Globus pallidus (tissue), 1 donor: ENCODE data around the gene PSORS1C2.

Experiments
- DNase-seq: peaks from one replicate; pipeline ENCODE4 v3.0.0-alpha.2; 2015; ENCODE audit warnings: low spot score

PSORS1C2 gene

GRCh38 chr6:31140643-31141042, 1.8 kb upstream of the PSORS1C2 start:
- DNase-seq: no peak

GRCh38 chr6:31139599-31139998, 733 bp upstream of the PSORS1C2 start:
- no peak for DNase-seq

DNA sequence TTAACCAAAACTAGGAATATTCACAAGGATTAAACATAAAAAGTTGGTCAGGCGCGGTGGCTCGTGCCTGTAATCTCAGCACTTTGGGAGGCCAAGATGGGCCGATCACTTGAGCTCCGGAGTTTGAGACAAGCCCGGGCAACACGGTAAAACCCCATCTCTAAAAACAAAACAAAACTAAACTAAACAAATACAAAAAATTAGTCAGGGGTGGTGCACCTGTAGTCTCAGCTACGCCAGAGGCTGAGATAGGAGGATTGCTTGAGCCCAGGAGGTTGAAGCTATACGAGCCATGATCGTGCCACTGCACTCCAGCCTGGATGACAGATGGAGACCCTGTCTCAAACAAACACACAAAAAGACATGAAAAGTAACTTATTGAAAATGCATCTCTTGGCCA, 3.2 kb downstream of the PSORS1C2 start:
- DNase-seq: no peak

- DNase-seq: no peak
These were observed 6.1 kb downstream of the PSORS1C2 start for GRCh38 chr6:31132806-31133205.

- no peak for DNase-seq
These were observed 7.3 kb downstream of the PSORS1C2 start for GRCh38 chr6:31131595-31131994.

- DNase-seq: no peak
These were observed 8.1 kb downstream of the PSORS1C2 start for GRCh38 chr6:31130751-31131150.

DNA sequence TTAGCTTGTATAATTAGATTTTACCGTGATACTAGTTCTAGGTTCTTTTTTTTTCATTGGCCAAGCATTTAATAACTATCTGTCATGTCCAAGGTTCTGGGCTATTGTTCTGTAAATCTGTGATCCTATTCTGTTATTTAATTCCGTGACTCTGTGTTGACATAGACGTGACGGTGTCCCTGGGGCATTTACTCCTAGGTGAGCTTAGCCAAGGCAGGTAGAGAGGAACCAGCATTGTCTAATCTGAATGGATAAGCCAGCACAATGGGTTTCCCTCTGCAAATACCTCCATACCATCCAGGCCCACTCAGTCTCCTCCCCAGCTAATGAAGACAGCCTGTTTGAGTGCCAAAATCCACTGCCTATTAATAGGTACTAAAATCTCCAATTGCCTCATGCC, 9.7 kb downstream of the PSORS1C2 start:
- DNase-seq: no peak

GRCh38 chr6:31128093-31128676, 10.7 kb downstream of the PSORS1C2 start:
- no peak for DNase-seq

DNA sequence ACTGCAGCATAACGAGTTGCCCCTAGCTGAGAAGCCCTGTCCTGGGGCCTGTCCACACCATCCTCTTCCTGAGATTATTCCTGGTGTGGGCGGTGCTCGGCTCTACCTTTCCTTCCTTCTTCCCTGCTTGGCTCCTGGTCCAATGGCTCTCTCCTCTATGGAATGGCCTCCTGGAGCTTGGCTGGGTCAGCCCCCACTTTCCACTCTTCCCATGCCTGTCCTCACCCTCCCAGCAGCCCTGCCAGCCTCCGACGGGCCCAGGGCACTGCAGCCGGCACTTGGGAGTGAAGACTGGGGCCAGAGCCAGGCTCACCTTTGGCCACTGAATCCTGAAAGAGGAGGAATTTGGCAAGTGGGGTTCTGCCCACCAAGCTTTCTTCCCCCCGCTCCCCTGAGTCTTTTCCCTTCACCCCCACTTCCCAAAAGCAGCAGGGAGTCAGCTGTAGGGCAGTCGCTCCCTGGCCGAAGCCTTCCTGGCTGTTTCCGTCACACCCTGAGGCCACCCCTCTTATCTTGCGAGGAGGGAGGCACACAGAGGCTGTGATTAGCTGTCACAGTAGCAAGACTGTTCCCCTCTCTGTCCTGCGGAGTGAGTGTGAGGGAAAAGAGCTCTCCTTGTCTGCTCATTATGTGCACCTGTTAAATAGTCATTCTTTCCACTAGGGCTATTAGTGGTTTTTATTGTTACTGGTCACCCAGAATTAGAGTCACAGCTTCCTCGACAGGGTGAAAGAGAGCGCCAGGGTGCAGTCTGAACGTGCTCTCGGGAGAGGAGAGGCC, 12.3 kb downstream of the PSORS1C2 start:
- no peak for DNase-seq

GRCh38 chr6:31125586-31126363, 13.1 kb downstream of the PSORS1C2 start:
- no peak for DNase-seq

GRCh38 chr6:31125162-31125561, 13.7 kb downstream of the PSORS1C2 start:
- no peak for DNase-seq

DNA sequence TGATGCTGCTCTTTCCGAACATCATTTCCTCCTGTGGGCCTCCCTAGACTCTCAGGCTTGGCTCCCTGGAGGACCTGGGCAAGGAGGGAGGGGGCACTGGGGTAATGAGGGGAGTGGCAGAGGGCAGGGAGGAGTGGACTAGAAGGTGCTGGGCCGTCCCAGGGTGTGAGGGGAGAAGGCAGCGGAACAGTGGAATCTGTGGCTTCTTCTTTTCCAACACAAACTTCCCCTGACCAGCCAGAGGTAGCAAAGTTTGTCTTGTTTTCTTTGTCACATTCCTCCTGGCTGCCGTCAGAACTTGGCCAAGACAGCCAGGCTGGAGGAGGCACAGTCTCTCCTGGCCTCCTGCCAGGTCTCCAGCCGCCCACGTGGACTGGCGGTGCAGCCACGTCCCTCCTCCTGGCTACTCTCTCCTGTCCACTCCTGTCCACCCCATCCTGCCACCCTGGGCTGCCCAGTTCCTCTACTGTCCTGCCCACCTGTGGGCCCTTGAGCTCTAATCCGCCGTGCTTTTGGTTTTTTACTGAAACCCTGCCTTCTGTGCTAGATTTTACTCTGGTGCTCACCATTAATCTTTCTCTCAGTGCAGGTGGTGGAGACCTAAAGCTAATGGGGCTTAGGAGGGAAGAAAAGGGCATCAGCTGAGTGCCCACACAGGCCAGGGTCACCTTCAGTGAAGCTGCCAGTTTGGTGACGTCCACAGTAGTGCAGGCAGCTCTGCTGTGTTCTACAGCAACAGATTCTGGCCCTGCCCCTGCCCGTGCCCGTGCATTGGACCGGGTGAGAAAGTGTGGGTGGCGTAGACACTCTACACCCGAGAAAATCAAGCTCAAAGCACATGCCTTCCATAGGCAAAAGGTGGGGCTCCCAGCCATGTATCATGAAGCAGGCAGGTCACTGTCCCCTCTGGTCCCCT, 15.8 kb downstream of the PSORS1C2 start:
- no peak for DNase-seq

GRCh38 chr6:31121131-31121790, 17.6 kb downstream of the PSORS1C2 start:
- no peak for DNase-seq

DNA sequence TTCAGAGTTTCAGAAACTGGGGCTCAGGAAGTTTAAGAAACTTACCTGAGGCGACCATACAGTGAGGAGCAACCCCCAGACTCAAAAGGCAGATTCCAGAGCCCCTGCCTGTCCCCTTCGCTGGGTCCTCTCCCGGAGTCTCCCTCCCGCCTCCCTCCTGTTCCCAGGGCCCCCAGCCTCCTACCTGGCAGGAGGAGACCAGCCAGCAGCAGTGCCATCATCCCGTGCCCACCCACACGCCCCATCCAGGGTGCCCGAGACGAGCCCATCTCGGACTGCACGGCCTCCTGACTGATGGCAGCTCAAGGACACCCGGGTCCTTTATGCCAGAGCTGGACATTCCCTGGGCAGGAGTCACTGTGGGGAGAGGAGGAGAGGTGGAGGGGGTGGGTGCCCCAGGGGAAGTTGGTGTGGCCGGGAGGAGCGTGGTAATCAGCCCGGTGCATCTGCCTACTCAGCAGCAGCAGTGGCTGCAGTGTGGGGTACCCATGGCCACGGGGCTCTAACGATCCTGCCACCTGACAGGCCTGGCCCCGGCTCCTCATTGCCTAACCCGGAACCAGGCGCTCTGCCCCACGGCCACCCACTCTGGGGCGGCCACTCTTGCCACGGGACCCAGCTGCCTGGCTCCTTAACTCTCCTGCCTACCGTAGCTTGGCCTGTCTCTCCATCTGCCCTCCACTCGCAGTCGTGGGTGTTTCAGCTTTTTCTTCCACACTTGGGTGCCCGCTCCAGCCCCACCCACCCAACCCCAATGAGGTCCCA, 18.5 kb downstream of the PSORS1C2 start, which contains the start of gene CDSN:
Gene CDSN (minus strand): TSS at position 296 of the 765 bp plus-strand sequence. CDS start 27 bp downstream, at position 269.
- DNase-seq: no peak

GRCh38 chr6:31118178-31118577, 20.7 kb downstream of the PSORS1C2 start:
- no peak for DNase-seq

DNA sequence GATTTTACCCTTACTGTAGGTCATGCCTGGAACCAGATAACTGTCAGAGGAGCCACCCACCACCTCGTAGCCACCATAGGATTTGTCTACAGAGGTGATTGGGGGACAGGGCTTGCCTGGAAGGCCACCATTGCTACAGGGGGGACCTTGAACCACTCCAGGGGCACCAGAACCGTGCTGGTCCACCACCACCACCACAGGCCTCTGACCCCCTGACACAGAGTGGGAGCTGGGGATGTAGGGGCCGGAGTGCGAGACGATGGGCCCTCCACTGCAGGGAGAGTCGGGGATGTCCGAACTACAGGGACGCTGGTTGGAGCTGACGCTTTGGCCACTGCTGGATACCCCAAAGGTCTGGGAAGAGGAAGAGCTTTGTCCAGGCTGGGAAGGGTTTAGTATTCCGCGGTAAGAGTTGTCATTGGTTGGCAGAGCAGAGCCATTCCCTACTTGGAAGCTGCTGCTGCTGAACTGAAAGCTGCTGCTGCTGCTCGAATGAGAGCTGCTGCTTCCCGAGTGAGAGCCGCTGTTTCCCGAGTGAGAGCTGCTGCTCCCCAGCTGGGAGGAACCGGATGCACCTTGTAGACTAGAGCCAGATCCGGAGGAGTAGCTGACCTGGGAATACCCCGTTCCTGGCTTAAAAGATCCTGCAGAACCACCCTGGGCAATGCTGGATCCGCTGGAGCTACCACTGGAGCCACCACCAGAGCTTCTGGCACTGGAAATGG, 22.0 kb downstream of the PSORS1C2 start:
- DNase-seq: no peak

GRCh38 chr6:31115941-31116560, 22.8 kb downstream of the PSORS1C2 start:
- DNase-seq: no peak

DNA sequence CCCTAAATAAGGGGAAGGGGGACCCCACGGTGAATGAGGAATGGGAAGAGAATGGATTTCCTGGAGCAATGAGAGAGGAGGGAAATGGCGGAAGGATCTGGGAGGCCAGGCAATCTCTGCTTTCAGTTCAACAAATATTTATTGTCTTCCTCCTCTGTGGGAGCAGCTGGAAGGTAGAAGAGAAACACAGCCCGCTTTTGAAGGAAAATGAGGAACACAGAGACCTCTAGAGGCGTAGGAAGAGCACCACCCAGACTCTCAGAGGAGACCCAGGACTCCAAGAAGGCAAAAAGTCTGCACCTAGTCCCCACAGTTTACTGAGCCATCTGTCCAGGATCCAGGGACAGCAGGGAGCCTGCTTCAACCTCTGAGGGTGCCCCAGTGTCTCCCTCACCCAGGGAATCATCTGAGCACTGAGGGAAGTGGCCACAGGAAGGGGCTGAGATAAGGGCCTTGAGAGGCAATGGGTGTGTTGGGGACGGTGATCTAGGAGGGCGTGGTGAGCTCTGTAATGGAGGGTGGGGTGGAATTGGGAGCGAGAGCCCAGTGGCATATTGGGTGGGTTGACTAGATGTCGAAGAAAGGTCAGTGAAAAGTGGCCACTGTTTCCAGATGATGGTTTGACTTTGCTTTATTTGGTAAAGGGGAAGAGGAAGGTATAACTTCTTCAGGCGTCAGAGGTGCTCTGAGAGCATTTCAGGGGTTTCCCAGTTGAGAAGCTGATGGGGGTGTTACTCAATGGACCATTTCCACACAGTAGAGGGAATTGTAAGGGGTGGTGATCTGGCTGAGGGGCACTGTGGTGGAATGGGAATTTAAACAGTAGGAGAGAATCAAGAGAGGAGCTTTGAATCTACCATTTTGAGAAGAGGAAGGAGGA, 23.7 kb downstream of the PSORS1C2 start:
- peak; percentile 68 for DNase-seq
